ENCODE results near the gene MIEN1. TPM values are rescaled to one million over a fixed set of nuclear protein-coding genes. Genes with fewer than 3 reads are reported as not detected.
A peak's percentile ranks its signal among the peaks of the same experiment; 100 is the strongest.
"Not testable (repeated sequence)": the region's sequence is repeated elsewhere in the genome, so short reads cannot be mapped to it uniquely, and the experiment has no call there.

The MIEN1 gene
- polyA plus RNA-seq, 3 donors from 2014 or later = 181 to 197 (median 181) TPM

DNA sequence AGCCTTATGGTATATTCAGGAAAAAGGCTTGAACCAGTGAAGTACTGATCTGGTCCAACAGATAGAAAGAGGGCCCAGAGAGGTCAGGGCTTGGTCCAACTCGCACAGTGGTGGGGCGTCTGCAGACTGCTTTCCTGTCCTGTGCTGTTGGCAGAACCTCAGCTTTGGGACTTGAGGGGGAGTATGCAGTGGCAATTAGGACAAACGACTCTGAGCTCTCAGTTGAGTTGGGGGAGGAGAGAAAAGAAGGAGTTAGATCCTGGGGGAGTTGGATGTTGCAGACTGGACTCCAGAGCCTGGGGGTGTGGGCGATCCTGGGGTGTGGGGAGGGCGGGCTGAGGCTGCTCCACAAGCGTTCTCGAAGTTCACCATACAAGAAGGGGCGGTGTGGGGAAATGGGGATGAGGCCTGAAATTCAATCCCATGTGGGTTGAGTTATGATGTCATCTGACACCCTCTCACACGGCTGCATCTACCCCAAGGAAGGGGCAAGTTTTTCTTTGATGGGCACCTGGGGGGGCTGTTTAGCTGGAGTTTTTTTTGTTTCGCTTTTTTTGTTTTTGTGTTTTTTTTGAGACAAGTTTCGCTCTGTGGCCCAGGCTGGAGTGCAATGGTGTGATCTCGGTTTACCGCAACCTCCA, 22.0 kb upstream of the MIEN1 start:
- Mint-ChIP-seq H3K27me3 (ENCODE audit: low read depth in 3 of 3) (peaks cover 25 to 37% (median 25%) of the 10 kb centered on the region in 3 donors), H3K9me3 (no peaks in the 10 kb centered on the region), H3K27ac (peak overlapping the region; percentile 87 to 97 (median 94)), H3K36me3 (no peaks in the 10 kb centered on the region), H3K4me1 (peaks cover 42 to 44% of the 10 kb centered on the region in 2 donors), H3K4me3 (peak overlapping the region; percentile 51 to 79 (median 70))
- DNase-seq = no peak

DNA sequence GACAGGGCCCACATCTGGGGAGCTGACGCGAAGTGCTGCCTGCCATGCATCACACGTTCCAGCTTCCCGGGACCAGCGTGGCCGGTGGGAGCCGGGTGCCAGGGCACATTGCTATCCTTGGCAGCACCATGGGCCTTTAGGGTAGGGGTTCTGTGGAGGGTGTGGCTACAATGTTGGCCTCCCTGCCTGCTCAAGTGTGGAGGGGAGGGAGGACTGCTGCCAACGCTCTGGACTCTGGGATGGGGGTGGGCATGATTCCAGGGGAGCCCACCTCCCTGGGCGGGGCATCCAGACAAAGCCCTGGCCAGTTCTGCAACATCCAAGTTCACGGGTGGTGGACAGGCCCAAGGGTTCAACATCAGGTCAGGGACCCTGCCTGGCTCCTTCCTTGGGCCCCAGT, 21.3 kb upstream of the MIEN1 start:
- H3K4me1 Mint-ChIP-seq = peaks cover 34 to 37% of the 10 kb centered on the region in 2 donors
- H3K4me3 Mint-ChIP-seq = no peak overlapping the region
- DNase-seq = no peak
- H3K27me3 Mint-ChIP-seq (ENCODE audit: low read depth in 3 of 3) = peaks cover 23 to 33% (median 23%) of the 10 kb centered on the region in 3 donors
- H3K9me3 Mint-ChIP-seq = no peaks in the 10 kb centered on the region
- no peaks in the 10 kb centered on the region for H3K36me3 Mint-ChIP-seq
- H3K27ac Mint-ChIP-seq = peak overlapping the region in 1 of 6 donors; percentile 95

DNA sequence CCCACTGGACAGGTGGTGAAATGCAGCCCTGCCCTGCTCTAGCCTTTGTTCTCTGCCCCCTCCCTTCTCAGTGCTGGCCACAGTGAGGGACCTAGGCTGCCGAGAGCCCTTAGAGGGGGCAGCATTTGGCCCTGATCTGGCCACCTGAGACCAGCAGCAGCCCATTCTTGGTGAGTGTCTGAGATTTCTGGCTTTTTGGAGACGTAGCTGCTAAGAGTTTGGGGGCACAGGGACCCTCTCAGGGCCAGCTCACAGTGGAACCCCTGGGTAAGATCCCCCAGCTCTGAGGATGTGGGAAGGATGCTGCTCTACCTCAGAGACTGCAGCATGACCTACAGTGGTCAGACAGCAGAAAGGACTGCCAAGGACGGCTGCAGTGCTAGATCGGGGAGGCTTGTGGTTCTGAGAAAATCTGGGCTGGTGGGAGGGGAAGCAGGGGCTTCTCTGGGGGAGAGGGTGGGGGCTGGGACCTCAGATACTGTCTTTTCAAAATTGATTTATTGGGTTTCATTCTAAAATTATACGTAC, 20.7 kb upstream of the MIEN1 start:
- H3K27ac Mint-ChIP-seq = peak overlapping the region in 1 of 6 donors; percentile 51
- no peak overlapping the region for H3K4me3 Mint-ChIP-seq
- peaks cover 18 to 28% (median 21%) of the 10 kb centered on the region in 3 donors for H3K27me3 Mint-ChIP-seq (ENCODE audit: low read depth in 3 of 3)
- H3K4me1 Mint-ChIP-seq = peaks cover 29 to 32% of the 10 kb centered on the region in 2 donors
- no peak for DNase-seq
- H3K9me3 Mint-ChIP-seq = no peaks in the 10 kb centered on the region
- H3K36me3 Mint-ChIP-seq = no peaks in the 10 kb centered on the region

DNA sequence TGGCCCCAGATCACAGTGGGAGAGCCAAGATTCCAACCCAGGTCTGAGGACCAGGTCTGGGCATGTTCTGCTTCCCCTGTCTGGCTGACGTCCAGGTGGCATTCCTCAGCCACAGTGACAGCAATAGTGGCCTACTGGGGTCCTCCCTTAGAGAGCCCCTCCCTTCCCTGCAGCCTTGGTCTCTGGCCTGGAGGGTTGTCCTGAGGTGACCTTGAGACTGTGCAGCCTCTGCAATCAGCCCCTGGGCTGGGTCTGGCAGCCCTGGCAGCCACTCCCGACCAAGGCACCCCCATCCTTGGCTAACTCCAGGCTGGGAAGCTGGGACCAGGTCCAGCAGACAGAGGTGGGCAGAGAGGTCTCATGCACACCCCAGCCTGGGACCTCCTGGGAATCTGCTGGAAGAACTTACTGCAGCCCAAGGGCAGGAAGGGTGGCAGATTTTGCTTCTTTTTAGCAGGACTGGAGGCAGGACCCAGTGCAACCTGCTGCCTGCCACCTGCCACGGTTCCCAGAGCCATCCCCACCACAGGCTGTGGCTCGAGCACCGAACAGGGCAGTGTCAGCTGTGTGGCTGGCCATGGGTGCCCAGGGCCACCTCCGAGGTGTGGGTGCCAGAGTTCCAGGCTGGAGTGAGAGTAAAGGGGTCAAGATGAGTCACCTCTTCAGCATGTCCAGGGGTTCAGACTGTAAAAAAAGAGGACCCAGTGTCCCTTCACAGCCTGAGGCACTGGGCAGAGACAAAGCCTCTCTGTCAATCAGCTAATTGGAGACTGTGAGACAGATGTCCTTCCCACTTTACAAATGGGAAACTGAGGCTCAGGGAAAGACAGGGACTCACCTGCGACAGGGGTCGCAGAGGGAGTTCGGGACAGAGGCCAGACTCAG, 20.0 kb upstream of the MIEN1 start:
- peaks cover 22 to 25% of the 10 kb centered on the region in 2 donors for H3K4me1 Mint-ChIP-seq
- peaks cover 12 to 21% (median 17%) of the 10 kb centered on the region in 3 donors for H3K27me3 Mint-ChIP-seq (ENCODE audit: low read depth in 3 of 3)
- no peaks in the 10 kb centered on the region for H3K9me3 Mint-ChIP-seq
- DNase-seq = no peak
- no peaks in the 10 kb centered on the region for H3K36me3 Mint-ChIP-seq
- H3K4me3 Mint-ChIP-seq = no peak overlapping the region
- no peak overlapping the region for H3K27ac Mint-ChIP-seq

DNA sequence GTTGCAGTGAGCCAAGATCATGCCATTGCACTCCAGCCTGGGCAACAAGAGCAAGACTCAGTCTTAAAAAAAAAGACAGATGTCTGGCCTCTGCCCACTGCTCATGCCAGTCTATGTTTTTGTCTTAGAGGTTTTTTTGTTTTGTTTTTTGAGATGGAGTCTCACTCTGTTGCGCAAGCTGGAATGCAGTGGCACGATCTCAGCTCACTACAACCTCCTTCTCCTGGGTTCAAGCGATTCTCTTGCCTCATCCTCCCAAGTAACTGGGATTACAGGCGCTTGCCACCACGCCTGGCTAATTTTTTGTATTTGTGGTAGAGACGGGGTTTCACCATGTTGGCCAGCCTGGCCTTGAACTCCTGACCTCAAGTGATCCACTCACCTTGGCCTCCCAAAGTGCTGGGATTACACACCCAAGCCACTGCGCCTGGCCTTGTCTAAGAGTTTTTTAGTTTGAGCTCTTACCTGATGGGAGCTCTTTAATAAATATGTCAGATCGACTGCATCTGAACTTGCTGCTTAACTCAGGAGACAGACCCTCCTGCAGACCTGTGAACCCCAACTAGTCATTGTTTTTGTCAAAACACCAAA, 18.2 kb upstream of the MIEN1 start:
- Mint-ChIP-seq H3K27me3 (ENCODE audit: low read depth in 3 of 3) (peaks cover 6 to 12% (median 6%) of the 10 kb centered on the region in 3 donors), H3K4me1 (peaks cover 14 to 16% of the 10 kb centered on the region in 2 donors)
- H3K27ac Mint-ChIP-seq, DNase-seq, H3K4me3 Mint-ChIP-seq, H3K9me3 Mint-ChIP-seq, H3K36me3 Mint-ChIP-seq: not testable (repeated sequence)

DNA sequence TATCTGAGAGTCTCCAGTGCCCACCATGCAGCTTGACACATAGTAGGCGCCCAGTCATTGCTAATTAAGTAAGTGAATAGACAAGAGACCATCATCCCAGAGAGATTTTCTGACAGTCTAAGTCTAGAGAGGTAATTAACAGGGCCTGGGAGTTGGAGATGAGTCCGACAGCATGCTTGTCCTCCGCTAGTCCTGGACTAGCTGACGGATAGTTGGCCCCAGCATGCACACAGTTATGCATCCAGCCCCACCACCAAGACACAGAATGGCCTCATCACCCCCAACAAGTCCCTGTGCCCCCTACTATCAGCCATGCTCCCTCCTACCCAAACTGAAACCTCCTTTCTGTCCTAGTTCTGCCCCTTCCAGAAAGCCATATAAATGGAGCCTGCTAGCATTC, 17.4 kb upstream of the MIEN1 start:
- no peaks in the 10 kb centered on the region for H3K36me3 Mint-ChIP-seq
- DNase-seq = no peak
- no peaks in the 10 kb centered on the region for H3K9me3 Mint-ChIP-seq
- peak overlapping the region in 1 of 6 donors; percentile 64 for H3K27ac Mint-ChIP-seq
- peaks cover under 1 to 8% (median 6%) of the 10 kb centered on the region in 3 donors for H3K27me3 Mint-ChIP-seq (ENCODE audit: low read depth in 3 of 3)
- H3K4me1 Mint-ChIP-seq = peaks cover 7 to 8% of the 10 kb centered on the region in 2 donors
- no peak overlapping the region for H3K4me3 Mint-ChIP-seq

DNA sequence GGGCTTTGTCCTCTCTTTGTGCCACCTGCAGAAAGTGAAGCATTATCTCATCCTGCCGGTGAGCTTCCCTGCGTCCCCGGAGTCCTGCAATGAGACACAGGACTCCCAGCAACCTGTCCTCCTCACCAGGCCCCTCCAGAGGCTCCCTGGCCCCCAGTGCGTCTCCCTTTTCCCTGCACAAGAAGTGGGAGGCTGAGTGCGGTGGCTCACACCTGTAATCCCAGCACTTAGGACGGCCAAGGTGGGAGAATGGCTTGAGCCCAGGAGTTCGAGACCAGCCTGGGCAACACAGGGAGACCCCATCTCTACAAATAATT, 15.8 kb upstream of the MIEN1 start:
- Mint-ChIP-seq H3K27me3 (ENCODE audit: low read depth in 3 of 3) (peaks cover 0 to 4% (median 1%) of the 10 kb centered on the region in 3 donors), H3K27ac (no peak overlapping the region), H3K4me3 (no peak overlapping the region), H3K9me3 (no peaks in the 10 kb centered on the region), H3K4me1 (peaks cover 0 to 2% of the 10 kb centered on the region in 2 donors), H3K36me3 (no peaks in the 10 kb centered on the region)
- DNase-seq = no peak

DNA sequence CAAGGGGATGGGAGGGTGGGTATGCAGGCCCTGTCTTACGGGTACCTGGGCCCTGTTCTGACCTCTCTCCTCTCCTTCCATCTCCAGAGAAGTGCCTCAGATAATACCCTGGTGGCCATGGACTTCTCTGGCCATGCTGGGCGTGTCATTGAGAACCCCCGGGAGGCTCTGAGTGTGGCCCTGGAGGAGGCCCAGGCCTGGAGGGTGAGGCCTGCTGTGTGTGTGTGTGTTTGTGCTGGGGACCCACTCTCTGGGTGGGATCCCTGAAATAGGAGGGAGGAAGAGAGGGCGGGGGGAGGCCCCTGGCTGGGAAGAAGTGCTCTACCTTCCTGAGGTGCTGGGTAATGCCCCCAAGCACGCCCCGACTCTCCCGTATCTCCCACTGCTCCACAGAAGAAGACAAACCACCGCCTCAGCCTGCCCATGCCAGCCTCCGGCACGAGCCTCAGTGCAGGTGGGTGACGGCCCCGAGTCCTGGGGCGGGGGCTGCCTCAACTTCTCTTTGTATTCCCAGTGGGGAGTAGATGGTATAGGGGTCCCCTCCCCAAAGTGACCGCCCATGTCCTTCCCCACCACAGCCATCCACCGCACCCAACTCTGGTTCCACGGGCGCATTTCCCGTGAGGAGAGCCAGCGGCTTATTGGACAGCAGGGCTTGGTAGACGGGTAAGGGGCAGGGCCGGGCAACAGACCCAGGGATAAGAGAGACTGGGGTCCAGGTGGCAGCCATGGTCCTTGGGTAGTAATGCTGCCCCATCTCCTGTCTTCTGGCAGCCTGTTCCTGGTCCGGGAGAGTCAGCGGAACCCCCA, 15.2 kb upstream of the MIEN1 start:
- Mint-ChIP-seq H3K9me3 (no peaks in the 10 kb centered on the region), H3K4me1 (peaks cover 0 to 2% of the 10 kb centered on the region in 2 donors), H3K4me3 (no peak overlapping the region), H3K36me3 (no peaks in the 10 kb centered on the region), H3K27ac (no peak overlapping the region), H3K27me3 (ENCODE audit: low read depth in 3 of 3) (peaks cover 2 to 7% (median 3%) of the 10 kb centered on the region in 3 donors)
- DNase-seq = no peak

DNA sequence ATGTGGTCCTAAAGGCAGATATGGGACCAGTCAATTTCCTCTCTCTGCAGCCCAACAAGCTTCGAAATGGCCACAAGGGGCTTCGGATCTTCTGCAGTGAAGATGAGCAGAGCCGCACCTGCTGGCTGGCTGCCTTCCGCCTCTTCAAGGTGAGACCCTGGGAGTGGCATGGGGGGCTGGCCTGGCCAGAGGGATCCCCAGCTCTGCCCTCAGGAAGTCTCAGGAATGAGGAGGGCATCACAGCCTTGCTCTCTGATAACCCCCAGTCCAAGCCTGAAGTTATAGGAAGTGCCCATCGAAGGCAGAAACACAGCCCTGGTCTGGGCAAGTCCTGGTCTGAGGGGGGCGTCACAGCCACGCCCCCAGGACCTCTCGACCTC, 14.5 kb upstream of the MIEN1 start:
- Mint-ChIP-seq H3K4me3 (no peak overlapping the region), H3K27ac (no peak overlapping the region), H3K27me3 (ENCODE audit: low read depth in 3 of 3) (peaks cover 3 to 8% (median 7%) of the 10 kb centered on the region in 3 donors), H3K36me3 (no peaks in the 10 kb centered on the region), H3K9me3 (no peaks in the 10 kb centered on the region), H3K4me1 (peaks cover 0 to 2% of the 10 kb centered on the region in 2 donors)
- DNase-seq = no peak

DNA sequence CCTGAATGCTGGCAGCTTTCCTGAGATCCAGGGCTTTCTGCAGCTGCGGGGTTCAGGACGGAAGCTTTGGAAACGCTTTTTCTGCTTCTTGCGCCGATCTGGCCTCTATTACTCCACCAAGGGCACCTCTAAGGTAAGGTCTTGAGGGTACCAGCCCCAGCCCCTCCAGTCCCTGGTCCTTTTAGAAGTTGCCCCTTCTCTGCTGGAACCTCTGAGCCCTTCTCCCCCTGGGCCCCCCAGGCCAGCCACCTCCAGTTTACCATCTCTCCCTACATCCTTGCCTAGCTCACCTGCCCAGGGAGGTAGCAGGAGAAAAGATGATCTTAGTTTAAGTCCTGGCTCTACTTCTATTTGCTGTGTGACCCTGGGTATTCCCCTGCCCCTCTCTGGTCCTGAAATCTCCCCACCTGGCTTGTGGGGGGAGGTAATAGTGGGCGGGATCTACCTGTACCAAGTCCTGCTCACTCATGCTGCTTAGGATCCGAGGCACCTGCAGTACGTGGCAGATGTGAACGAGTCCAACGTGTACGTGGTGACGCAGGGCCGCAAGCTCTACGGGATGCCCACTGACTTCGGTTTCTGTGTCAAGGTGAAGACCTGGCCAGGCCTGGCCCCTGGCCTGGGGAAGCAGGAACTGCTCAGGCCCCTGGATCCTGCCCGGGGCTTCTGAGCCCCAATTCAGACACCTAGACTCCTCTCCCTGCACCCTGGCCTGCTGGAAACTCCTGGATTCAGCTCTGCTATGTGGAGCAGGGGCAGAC, 13.9 kb upstream of the MIEN1 start:
- Mint-ChIP-seq H3K27ac (no peak overlapping the region), H3K9me3 (no peaks in the 10 kb centered on the region), H3K36me3 (no peaks in the 10 kb centered on the region), H3K4me3 (no peak overlapping the region), H3K27me3 (ENCODE audit: low read depth in 3 of 3) (peaks cover 5 to 8% (median 7%) of the 10 kb centered on the region in 3 donors), H3K4me1 (peaks cover 0 to 2% of the 10 kb centered on the region in 2 donors)
- DNase-seq = no peak

DNA sequence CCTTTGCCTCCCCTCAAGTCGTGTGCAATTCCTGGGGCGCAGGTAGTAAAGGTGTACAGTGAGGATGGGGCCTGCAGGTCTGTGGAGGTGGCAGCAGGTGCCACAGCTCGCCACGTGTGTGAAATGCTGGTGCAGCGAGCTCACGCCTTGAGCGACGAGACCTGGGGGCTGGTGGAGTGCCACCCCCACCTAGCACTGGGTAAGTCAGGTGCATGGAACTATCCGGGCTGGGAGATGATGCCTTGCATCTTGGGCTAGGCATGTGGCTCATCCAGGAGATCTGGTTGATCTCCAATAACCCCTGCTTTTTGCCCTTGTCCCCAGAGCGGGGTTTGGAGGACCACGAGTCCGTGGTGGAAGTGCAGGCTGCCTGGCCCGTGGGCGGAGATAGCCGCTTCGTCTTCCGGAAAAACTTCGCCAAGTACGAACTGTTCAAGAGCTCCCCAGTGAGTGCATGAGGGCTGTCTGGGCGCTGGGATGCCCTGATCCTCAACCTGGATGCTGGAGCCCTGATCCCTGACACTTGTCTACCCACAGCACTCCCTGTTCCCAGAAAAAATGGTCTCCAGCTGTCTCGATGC, 12.6 kb upstream of the MIEN1 start:
- Mint-ChIP-seq H3K36me3 (no peaks in the 10 kb centered on the region), H3K4me1 (peaks cover 7 to 8% of the 10 kb centered on the region in 2 donors), H3K9me3 (no peaks in the 10 kb centered on the region), H3K4me3 (no peak overlapping the region), H3K27ac (no peak overlapping the region), H3K27me3 (ENCODE audit: low read depth in 3 of 3) (peaks cover 8 to 12% (median 11%) of the 10 kb centered on the region in 3 donors)
- DNase-seq = no peak

DNA sequence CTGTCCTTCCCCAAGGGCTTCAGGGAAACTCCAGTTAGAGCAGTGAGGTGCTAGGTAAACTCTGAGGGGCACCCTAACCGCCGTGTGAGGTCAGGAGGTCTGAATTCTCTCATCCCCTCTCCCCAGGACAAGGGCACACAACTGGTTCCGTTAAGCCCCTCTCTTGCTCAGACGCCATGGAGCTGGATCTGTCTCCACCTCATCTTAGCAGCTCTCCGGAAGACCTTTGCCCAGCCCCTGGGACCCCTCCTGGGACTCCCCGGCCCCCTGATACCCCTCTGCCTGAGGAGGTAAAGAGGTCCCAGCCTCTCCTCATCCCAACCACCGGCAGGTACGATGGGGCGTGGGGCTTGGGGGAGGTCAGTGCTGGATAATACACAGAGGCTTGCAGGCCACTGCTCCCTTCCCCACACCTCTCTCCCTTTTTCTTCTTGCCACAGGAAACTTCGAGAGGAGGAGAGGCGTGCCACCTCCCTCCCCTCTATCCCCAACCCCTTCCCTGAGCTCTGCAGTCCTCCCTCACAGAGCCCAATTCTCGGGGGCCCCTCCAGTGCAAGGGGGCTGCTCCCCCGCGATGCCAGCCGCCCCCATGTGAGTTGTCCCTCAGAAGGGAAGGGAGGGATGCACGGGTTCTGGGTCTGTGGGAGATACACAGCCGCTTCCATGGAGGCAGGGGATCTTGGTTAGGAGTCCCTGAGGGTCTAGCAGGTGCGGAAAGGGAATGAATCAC, 12.0 kb upstream of the MIEN1 start:
- H3K9me3 Mint-ChIP-seq = no peaks in the 10 kb centered on the region
- no peak overlapping the region for H3K27ac Mint-ChIP-seq
- peaks cover 7 to 8% of the 10 kb centered on the region in 2 donors for H3K4me1 Mint-ChIP-seq
- no peaks in the 10 kb centered on the region for H3K36me3 Mint-ChIP-seq
- peaks cover 8 to 12% (median 11%) of the 10 kb centered on the region in 3 donors for H3K27me3 Mint-ChIP-seq (ENCODE audit: low read depth in 3 of 3)
- H3K4me3 Mint-ChIP-seq = no peak overlapping the region
- no peak for DNase-seq

All from immature natural killer cell (primary cell).